HUES6 (cell line): Measurements from ENCODE around the gene MRPL52.

Source experiments
- H3K27ac ChIP-seq: 2 replicates; pipeline ENCODE4 v1.7.0; 2013; ENCODE audit warnings: low read depth, mild to moderate bottlenecking, low read length, inconsistent platforms
- H3K27me3 ChIP-seq: 2 replicates; pipeline ENCODE4 v1.6.1; 2013; ENCODE audit warnings: low read length; ENCODE audit not compliant: control insufficient read depth, insufficient read depth
- H3K36me3 ChIP-seq: 2 replicates; pipeline ENCODE4 v1.6.1; 2013; ENCODE audit warnings: low read length; ENCODE audit not compliant: control insufficient read depth, insufficient read depth
- H3K4me1 ChIP-seq: 2 replicates; pipeline ENCODE4 v1.6.1; 2013; ENCODE audit warnings: low read length; ENCODE audit not compliant: control insufficient read depth, insufficient read depth
- H3K4me3 ChIP-seq: 2 replicates; pipeline ENCODE4 v1.5.1; 2013; ENCODE audit warnings: low read depth, low read length
- H3K9ac ChIP-seq: one replicate; pipeline ENCODE4 v1.6.1; 2013; ENCODE audit warnings: mild to moderate bottlenecking, low read length
- H3K9me3 ChIP-seq: 2 replicates; pipeline ENCODE4 v1.6.1; 2013; ENCODE audit warnings: low read depth, low read length; ENCODE audit not compliant: control insufficient read depth, insufficient read depth

The MRPL52 gene

GRCh38 chr14:22811722-22812121 is 18.0 kb upstream of the MRPL52 start:
- Histone ChIP-seq H3K9me3 (no peaks in the 10 kb centered on the region), H3K4me1 (peaks cover 17% of the 10 kb centered on the region), H3K9ac (no peak overlapping the region), H3K27ac (no peak overlapping the region), H3K36me3 (no peaks in the 10 kb centered on the region), H3K27me3 (no peaks in the 10 kb centered on the region), H3K4me3 (no peak overlapping the region)

GRCh38 chr14:22812744-22813143 is 16.9 kb upstream of the MRPL52 start:
- Histone ChIP-seq H3K9ac (no peak overlapping the region), H3K9me3 (no peaks in the 10 kb centered on the region), H3K27ac (no peak overlapping the region), H3K4me1 (peaks cover 13% of the 10 kb centered on the region), H3K27me3 (no peaks in the 10 kb centered on the region), H3K36me3 (no peaks in the 10 kb centered on the region), H3K4me3 (no peak overlapping the region)

GRCh38 chr14:22813145-22813544 is 16.5 kb upstream of the MRPL52 start:
- Histone ChIP-seq H3K9ac (no peak overlapping the region), H3K4me1 (peaks cover 17% of the 10 kb centered on the region), H3K9me3 (no peaks in the 10 kb centered on the region), H3K27ac (no peak overlapping the region), H3K36me3 (no peaks in the 10 kb centered on the region), H3K27me3 (no peaks in the 10 kb centered on the region), H3K4me3 (no peak overlapping the region)

- Histone ChIP-seq H3K9me3 (no peaks in the 10 kb centered on the region), H3K9ac (no peak overlapping the region), H3K36me3 (no peaks in the 10 kb centered on the region), H3K4me1 (peaks cover 24% of the 10 kb centered on the region), H3K27ac (no peak overlapping the region), H3K4me3 (no peak overlapping the region), H3K27me3 (no peaks in the 10 kb centered on the region)
These were observed 15.3 kb upstream of the MRPL52 start for GRCh38 chr14:22814373-22814772.

- Histone ChIP-seq H3K36me3 (no peaks in the 10 kb centered on the region), H3K4me3 (no peak within 1 kb of the TSS; the same call in 1 of the 2 replicates), H3K27me3 (no peaks in the 10 kb centered on the region), H3K9me3 (no peaks in the 10 kb centered on the region), H3K4me1 (peaks cover 32% of the 10 kb centered on the region), H3K9ac (peak within 1 kb of the TSS; percentile 3), H3K27ac (no peak within 1 kb of the TSS)
These were observed 14.6 kb upstream of the MRPL52 start, which contains the start of gene SLC7A7 for GRCh38 chr14:22814941-22815713. SLC7A7 (minus strand) TSS chr14:22815435; CDS start chr14:22813398, 2,037 bp downstream.

- H3K9ac ChIP-seq, result peak overlapping the region; percentile 52
- H3K4me3 ChIP-seq, result peak overlapping the region; percentile 33
- no peak overlapping the region for H3K27ac ChIP-seq
These were observed 10.3 kb upstream of the MRPL52 start for GRCh38 chr14:22819151-22819988.

GRCh38 chr14:22820731-22821130 is 9.0 kb upstream of the MRPL52 start:
- H3K4me1 ChIP-seq, result peaks cover 45% of the 10 kb centered on the region
- H3K9me3 ChIP-seq, result no peaks in the 10 kb centered on the region
- no peak overlapping the region for H3K27ac ChIP-seq
- H3K9ac ChIP-seq, result peak overlapping the region; percentile 90
- no peaks in the 10 kb centered on the region for H3K27me3 ChIP-seq
- no peak overlapping the region; the same call in 1 of the 2 replicates for H3K4me3 ChIP-seq
- no peaks in the 10 kb centered on the region for H3K36me3 ChIP-seq

More at GRCh38 chr14:22819151-22819988, 10.3 kb upstream of the MRPL52 start:
- no peaks in the 10 kb centered on the region for H3K27me3 ChIP-seq
- H3K4me1 ChIP-seq, result peaks cover 50% of the 10 kb centered on the region
- H3K36me3 ChIP-seq, result no peaks in the 10 kb centered on the region
- H3K9me3 ChIP-seq, result no peaks in the 10 kb centered on the region

GRCh38 chr14:22821193-22822015 is 8.3 kb upstream of the MRPL52 start:
- peak overlapping the region; percentile 71 for H3K4me3 ChIP-seq
- H3K9me3 ChIP-seq, result no peaks in the 10 kb centered on the region
- H3K27ac ChIP-seq, result no peak overlapping the region; the same call in 1 of the 2 replicates
- H3K27me3 ChIP-seq, result no peaks in the 10 kb centered on the region
- H3K9ac ChIP-seq, result peak overlapping the region; percentile 90
- peaks cover 42% of the 10 kb centered on the region for H3K4me1 ChIP-seq
- no peaks in the 10 kb centered on the region for H3K36me3 ChIP-seq

- peak overlapping the region; percentile 71 for H3K4me3 ChIP-seq
- H3K27me3 ChIP-seq, result no peaks in the 10 kb centered on the region
- H3K9me3 ChIP-seq, result no peaks in the 10 kb centered on the region
- H3K9ac ChIP-seq, result peak overlapping the region; percentile 90
- no peaks in the 10 kb centered on the region for H3K36me3 ChIP-seq
- peak overlapping the region; percentile 98 for H3K27ac ChIP-seq
- peaks cover 42% of the 10 kb centered on the region for H3K4me1 ChIP-seq
These were observed 7.6 kb upstream of the MRPL52 start for GRCh38 chr14:22822016-22822570.

GRCh38 chr14:22822571-22823098 is 7.1 kb upstream of the MRPL52 start:
- no peaks in the 10 kb centered on the region for H3K36me3 ChIP-seq
- no peaks in the 10 kb centered on the region for H3K27me3 ChIP-seq
- no peaks in the 10 kb centered on the region for H3K9me3 ChIP-seq
- H3K4me1 ChIP-seq, result peaks cover 48% of the 10 kb centered on the region
- peak overlapping the region; percentile 90 for H3K9ac ChIP-seq
- peak overlapping the region; percentile 98 for H3K27ac ChIP-seq
- peak overlapping the region; percentile 71 for H3K4me3 ChIP-seq
